WTC11 (cell line): ENCODE data around the gene ARFIP1. TPM values are rescaled to one million over a fixed set of nuclear protein-coding genes. Genes with fewer than 3 reads are reported as not detected.

Experiments
- ATAC-seq: fragments of 200-7000 bp; cut with Tn5 transposase; 2 replicates; pipeline ENCODE4 v1.10.0; 2021; ENCODE audit warnings: mild to moderate bottlenecking, moderate library complexity
- CTCF ChIA-PET: fragments of 300-600 bp; sonication (Branson Sonifier 250); formaldehyde crosslinking; loops from one replicate; lab custom pipeline; 2021; ENCODE audit warnings: antibody characterized with exemption; lab: Charles Lee
- POLR2A ChIA-PET: fragments of 350-600 bp; sonication (Branson Sonifier 250); formaldehyde crosslinking; loops from one replicate; lab custom pipeline; 2021; ENCODE audit warnings: antibody characterized with exemption; lab: Charles Lee
- DNase-seq: peaks from one replicate; pipeline ENCODE4 v3.0.0; 2021; ENCODE audit warnings: low spot score
- H3K27ac Mint-ChIP-seq: 2 replicates; pipeline ENCODE4 v1.8.0; 2021; ENCODE audit warnings: mixed read lengths
- H3K27me3 Mint-ChIP-seq: 2 replicates; pipeline ENCODE4 v1.8.0; 2021; ENCODE audit warnings: low read depth, mild to moderate bottlenecking, moderate library complexity, mixed read lengths
- H3K36me3 Mint-ChIP-seq: 2 replicates; pipeline ENCODE4 v1.8.0; 2021; ENCODE audit warnings: mixed read lengths
- H3K4me1 Mint-ChIP-seq: 2 replicates; pipeline ENCODE4 v1.8.0; 2022; ENCODE audit warnings: mixed read lengths
- H3K4me3 Mint-ChIP-seq: 2 replicates; pipeline ENCODE4 v1.8.0; 2021; ENCODE audit warnings: mild to moderate bottlenecking, moderate library complexity, mixed read lengths
- H3K9me3 Mint-ChIP-seq: 2 replicates; pipeline ENCODE4 v1.8.0; 2021; ENCODE audit warnings: mixed read lengths
- ESRRA ChIP-seq: sonication (generic); formaldehyde crosslinking; IDR thresholded peaks from 2 replicates; pipeline ENCODE4 v1.8.1; 2022; ENCODE audit warnings: mild to moderate bottlenecking, missing genetic modification reagents, borderline replicate concordance
- ETV6 ChIP-seq: sonication (generic); formaldehyde crosslinking; IDR thresholded peaks from 2 replicates; pipeline ENCODE4 v1.8.1; 2022; ENCODE audit warnings: mild to moderate bottlenecking, missing genetic modification reagents
- GABPB1 ChIP-seq: sonication (generic); formaldehyde crosslinking; IDR thresholded peaks from 2 replicates; pipeline ENCODE4 v1.8.1; 2023; ENCODE audit warnings: mild to moderate bottlenecking, missing genetic modification reagents
- JUN ChIP-seq: sonication (generic); formaldehyde crosslinking; IDR thresholded peaks from 2 replicates; pipeline ENCODE4 v1.8.0; 2023; ENCODE audit warnings: mild to moderate bottlenecking, missing genetic modification reagents
- KAT7 ChIP-seq: sonication (generic); formaldehyde crosslinking; IDR thresholded peaks from 2 replicates; pipeline ENCODE4 v1.8.1; 2023; ENCODE audit warnings: missing genetic modification reagents, mild to moderate bottlenecking, borderline replicate concordance
- PREB ChIP-seq: sonication (generic); formaldehyde crosslinking; IDR thresholded peaks from 2 replicates; pipeline ENCODE4 v1.8.1; 2022; ENCODE audit warnings: mild to moderate bottlenecking, missing genetic modification reagents, moderate library complexity, borderline replicate concordance
- RORB ChIP-seq: fragments of 250-450 bp; sonication (Bioruptor Pico); IDR thresholded peaks from 2 replicates; pipeline ENCODE4 v1.9.0; 2021; ENCODE audit warnings: mild to moderate bottlenecking
- STAT6 ChIP-seq: sonication (generic); formaldehyde crosslinking; conservative IDR thresholded peaks from 2 replicates; pipeline ENCODE4 v1.8.1; 2023; ENCODE audit warnings: mild to moderate bottlenecking, low read depth, missing genetic modification reagents, moderate library complexity
- ZNF232 ChIP-seq: sonication (generic); formaldehyde crosslinking; IDR thresholded peaks from 2 replicates; pipeline ENCODE4 v1.8.0; 2022; ENCODE audit warnings: mild to moderate bottlenecking, missing genetic modification reagents
- ZNF263 ChIP-seq: sonication (generic); formaldehyde crosslinking; IDR thresholded peaks from 2 replicates; pipeline ENCODE4 v1.8.1; 2022; ENCODE audit warnings: low read depth, mild to moderate bottlenecking, moderate library complexity, missing genetic modification reagents
- total RNA-seq: library from RNA; stranded (reverse); gene quantifications from 3 replicates; pipeline ENCODE4 v1.2.3, GENCODE V29; 2021
- TF ChIP-seq, protein P1 (sequence below): sonication (generic); formaldehyde crosslinking; IDR thresholded peaks from 2 replicates; pipeline ENCODE4 v1.8.0; 2022; ENCODE audit warnings: mild to moderate bottlenecking, missing genetic modification reagents
- TF ChIP-seq, protein P2 (sequence below): sonication (generic); formaldehyde crosslinking; IDR thresholded peaks from 2 replicates; pipeline ENCODE4 v1.8.0; 2023; ENCODE audit warnings: missing genetic modification reagents, mild to moderate bottlenecking, borderline replicate concordance
- TF ChIP-seq, protein P3 (sequence below): sonication (generic); formaldehyde crosslinking; IDR thresholded peaks from 2 replicates; pipeline ENCODE4 v1.8.0; 2022; ENCODE audit warnings: mild to moderate bottlenecking, missing genetic modification reagents

ARFIP1 gene
- total RNA-seq, 1 experiment from 2014 or later, result 35.3 TPM

GRCh38 chr4:152779513-152780266, at the start of gene ARFIP1, which contains the start of gene TIGD4 (continued):
- no peak for TF ChIP-seq STAT6 (CRISPR knock-in tag)
- no peak for TF ChIP-seq JUN (CRISPR knock-in tag)
- TF ChIP-seq, protein P1, sequence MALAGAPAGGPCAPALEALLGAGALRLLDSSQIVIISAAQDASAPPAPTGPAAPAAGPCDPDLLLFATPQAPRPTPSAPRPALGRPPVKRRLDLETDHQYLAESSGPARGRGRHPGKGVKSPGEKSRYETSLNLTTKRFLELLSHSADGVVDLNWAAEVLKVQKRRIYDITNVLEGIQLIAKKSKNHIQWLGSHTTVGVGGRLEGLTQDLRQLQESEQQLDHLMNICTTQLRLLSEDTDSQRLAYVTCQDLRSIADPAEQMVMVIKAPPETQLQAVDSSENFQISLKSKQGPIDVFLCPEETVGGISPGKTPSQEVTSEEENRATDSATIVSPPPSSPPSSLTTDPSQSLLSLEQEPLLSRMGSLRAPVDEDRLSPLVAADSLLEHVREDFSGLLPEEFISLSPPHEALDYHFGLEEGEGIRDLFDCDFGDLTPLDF, result no peak
- TF ChIP-seq, protein P2, sequence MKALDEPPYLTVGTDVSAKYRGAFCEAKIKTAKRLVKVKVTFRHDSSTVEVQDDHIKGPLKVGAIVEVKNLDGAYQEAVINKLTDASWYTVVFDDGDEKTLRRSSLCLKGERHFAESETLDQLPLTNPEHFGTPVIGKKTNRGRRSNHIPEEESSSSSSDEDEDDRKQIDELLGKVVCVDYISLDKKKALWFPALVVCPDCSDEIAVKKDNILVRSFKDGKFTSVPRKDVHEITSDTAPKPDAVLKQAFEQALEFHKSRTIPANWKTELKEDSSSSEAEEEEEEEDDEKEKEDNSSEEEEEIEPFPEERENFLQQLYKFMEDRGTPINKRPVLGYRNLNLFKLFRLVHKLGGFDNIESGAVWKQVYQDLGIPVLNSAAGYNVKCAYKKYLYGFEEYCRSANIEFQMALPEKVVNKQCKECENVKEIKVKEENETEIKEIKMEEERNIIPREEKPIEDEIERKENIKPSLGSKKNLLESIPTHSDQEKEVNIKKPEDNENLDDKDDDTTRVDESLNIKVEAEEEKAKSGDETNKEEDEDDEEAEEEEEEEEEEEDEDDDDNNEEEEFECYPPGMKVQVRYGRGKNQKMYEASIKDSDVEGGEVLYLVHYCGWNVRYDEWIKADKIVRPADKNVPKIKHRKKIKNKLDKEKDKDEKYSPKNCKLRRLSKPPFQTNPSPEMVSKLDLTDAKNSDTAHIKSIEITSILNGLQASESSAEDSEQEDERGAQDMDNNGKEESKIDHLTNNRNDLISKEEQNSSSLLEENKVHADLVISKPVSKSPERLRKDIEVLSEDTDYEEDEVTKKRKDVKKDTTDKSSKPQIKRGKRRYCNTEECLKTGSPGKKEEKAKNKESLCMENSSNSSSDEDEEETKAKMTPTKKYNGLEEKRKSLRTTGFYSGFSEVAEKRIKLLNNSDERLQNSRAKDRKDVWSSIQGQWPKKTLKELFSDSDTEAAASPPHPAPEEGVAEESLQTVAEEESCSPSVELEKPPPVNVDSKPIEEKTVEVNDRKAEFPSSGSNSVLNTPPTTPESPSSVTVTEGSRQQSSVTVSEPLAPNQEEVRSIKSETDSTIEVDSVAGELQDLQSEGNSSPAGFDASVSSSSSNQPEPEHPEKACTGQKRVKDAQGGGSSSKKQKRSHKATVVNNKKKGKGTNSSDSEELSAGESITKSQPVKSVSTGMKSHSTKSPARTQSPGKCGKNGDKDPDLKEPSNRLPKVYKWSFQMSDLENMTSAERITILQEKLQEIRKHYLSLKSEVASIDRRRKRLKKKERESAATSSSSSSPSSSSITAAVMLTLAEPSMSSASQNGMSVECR (CRISPR knock-in tag), result no peak; the same call in 1 of the 2 replicates
- TF ChIP-seq ESRRA (CRISPR knock-in tag), result no peak; the same call in 1 of the 2 replicates
- TF ChIP-seq RORB (CRISPR knock-in tag), result no peak
- TF ChIP-seq, protein P3, sequence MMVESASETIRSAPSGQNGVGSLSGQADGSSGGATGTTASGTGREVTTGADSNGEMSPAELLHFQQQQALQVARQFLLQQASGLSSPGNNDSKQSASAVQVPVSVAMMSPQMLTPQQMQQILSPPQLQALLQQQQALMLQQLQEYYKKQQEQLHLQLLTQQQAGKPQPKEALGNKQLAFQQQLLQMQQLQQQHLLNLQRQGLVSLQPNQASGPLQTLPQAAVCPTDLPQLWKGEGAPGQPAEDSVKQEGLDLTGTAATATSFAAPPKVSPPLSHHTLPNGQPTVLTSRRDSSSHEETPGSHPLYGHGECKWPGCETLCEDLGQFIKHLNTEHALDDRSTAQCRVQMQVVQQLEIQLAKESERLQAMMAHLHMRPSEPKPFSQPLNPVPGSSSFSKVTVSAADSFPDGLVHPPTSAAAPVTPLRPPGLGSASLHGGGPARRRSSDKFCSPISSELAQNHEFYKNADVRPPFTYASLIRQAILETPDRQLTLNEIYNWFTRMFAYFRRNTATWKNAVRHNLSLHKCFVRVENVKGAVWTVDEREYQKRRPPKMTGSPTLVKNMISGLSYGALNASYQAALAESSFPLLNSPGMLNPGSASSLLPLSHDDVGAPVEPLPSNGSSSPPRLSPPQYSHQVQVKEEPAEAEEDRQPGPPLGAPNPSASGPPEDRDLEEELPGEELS (CRISPR knock-in tag), result no peak
- TF ChIP-seq KAT7 (CRISPR knock-in tag), result 0 out of 2 replicates have a peak, but pooled peaks have one; percentile 32
- TF ChIP-seq ETV6 (CRISPR knock-in tag), result peak; percentile 59
- TF ChIP-seq ZNF232 (CRISPR knock-in tag), result no peak
- no peak for TF ChIP-seq PREB (CRISPR knock-in tag)

DNA sequence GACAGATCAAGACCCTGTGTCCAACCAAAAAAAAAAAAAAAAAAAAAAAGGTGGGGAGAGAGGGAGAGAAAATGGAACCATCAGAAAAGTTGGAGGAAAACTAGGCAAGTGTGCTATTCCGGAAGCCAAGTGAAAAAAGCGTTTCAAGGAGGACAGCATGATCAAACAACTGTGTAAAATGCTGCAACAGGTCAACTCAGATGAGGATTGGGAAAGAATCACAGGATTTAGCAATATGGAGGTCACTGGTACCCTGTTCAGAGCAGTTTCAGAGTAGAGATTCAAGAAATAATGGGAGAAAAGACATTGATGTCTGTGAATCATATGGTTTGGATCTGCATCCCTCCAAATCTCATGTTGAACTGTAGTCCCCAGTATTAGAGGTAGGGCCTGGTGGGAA, 47.8 kb upstream of the ARFIP1 start:
- DNase-seq (no peak), ATAC-seq (no peak)
- Mint-ChIP-seq H3K9me3 (no peaks in the 10 kb centered on the region), H3K27me3 (peaks cover 8% of the 10 kb centered on the region), H3K36me3 (no peaks in the 10 kb centered on the region), H3K4me3 (no peak overlapping the region), H3K4me1 (peaks cover 17% of the 10 kb centered on the region), H3K27ac (no peak overlapping the region)
- ChIA-PET CTCF (no interaction called here), POLR2A (no interaction called here)
- TF ChIP-seq ZNF263 (no peak), GABPB1 (CRISPR knock-in tag) (peak; percentile 33; the same call in 1 of the 2 replicates)
